ENCODE data around the gene GRAMD1C.

GRAMD1C gene

DNA sequence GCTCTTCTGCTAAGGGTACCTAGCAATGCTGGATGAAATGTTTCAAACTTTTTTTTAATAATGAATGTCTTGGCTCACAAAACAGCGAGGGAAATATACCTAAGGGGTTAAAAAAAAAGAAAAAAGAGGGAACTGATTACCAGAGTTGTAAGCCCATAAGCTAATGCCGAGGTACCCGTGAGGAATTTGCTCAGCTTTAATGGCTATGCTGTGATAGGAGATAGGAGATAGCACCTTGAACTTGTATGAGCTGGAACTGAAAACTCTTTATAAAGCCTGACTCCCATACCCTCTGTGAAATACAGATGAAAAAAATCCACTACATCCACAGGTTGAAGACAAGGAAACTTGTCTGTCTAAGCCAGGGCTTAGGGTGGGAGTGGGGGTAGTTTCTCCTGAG lies 13.9 kb downstream of the GRAMD1C start:
- Histone ChIP-seq H3K4me2 (ENCODE audit: low read length) (no peak overlapping the region), H3K27ac (ENCODE audit: low read depth, low read length, poor library complexity, severe bottlenecking) (no peak overlapping the region), H3K27me3 (ENCODE audit: insufficient read depth, low read length) (no peaks in the 10 kb centered on the region), H3K9me3 (ENCODE audit: low read length) (no peaks in the 10 kb centered on the region), H4K20me1 (ENCODE audit: insufficient read depth, low read length) (no peaks in the 10 kb centered on the region), H3K4me1 (ENCODE audit: insufficient read depth, low read length, severe bottlenecking) (no peaks in the 10 kb centered on the region), H3K4me3 (ENCODE audit: low read depth, low read length, poor library complexity, severe bottlenecking) (no peak overlapping the region), H3K79me2 (ENCODE audit: insufficient read depth, low read length) (no peaks in the 10 kb centered on the region), H3K9ac (ENCODE audit: low read length) (no peak overlapping the region), H3F3A (ENCODE audit: insufficient read depth, low read length) (no peaks in the 10 kb centered on the region), H2AFZ (ENCODE audit: low read length) (no peak overlapping the region), H3K36me3 (ENCODE audit: insufficient read depth, low read length) (peaks cover 2% of the 10 kb centered on the region; the same call in 1 of the 2 replicates), H3K9me2 (ENCODE audit: low read depth, low read length) (no peaks in the 10 kb centered on the region)
- TF ChIP-seq EZH2 (IDR thresholded peaks at IDR 0.05; ENCODE audit: borderline replicate concordance, low read length) = no peak
- TF ChIP-seq, protein P1, sequence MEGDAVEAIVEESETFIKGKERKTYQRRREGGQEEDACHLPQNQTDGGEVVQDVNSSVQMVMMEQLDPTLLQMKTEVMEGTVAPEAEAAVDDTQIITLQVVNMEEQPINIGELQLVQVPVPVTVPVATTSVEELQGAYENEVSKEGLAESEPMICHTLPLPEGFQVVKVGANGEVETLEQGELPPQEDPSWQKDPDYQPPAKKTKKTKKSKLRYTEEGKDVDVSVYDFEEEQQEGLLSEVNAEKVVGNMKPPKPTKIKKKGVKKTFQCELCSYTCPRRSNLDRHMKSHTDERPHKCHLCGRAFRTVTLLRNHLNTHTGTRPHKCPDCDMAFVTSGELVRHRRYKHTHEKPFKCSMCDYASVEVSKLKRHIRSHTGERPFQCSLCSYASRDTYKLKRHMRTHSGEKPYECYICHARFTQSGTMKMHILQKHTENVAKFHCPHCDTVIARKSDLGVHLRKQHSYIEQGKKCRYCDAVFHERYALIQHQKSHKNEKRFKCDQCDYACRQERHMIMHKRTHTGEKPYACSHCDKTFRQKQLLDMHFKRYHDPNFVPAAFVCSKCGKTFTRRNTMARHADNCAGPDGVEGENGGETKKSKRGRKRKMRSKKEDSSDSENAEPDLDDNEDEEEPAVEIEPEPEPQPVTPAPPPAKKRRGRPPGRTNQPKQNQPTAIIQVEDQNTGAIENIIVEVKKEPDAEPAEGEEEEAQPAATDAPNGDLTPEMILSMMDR (IDR thresholded peaks at IDR 0.05; ENCODE audit: low read length) = no peak

DNA sequence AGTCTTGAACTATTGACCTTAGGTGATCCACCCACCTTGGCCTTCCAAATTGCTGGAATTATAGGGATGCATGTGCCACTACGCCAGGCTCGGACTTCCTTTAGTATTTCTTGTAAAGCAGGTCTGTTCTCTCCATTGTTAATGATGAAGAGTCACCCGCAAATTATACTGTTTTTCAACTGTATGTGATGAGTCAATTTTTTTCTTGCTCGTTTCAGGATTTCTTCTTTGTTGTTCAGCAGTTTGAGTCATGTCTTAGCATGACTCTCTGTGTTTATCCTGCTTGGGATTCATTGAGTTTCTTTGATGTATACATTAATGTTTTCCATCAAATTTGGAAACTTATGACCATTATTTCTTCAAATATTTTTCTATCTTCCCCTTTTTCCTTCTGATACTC lies 28.9 kb downstream of the GRAMD1C start:
- TF ChIP-seq EZH2 (IDR thresholded peaks at IDR 0.05; ENCODE audit: borderline replicate concordance, low read length) = no peak
- TF ChIP-seq, protein P1 (IDR thresholded peaks at IDR 0.05; ENCODE audit: low read length) = no peak
- H3K79me2 ChIP-seq (ENCODE audit: insufficient read depth, low read length) = no peaks in the 10 kb centered on the region
- H3K9ac ChIP-seq (ENCODE audit: low read length) = no peak overlapping the region
- no peak overlapping the region for H2AFZ ChIP-seq (ENCODE audit: low read length)
- H3K9me2 ChIP-seq (ENCODE audit: low read depth, low read length) = no peaks in the 10 kb centered on the region
- H3K27me3 ChIP-seq (ENCODE audit: insufficient read depth, low read length) = no peaks in the 10 kb centered on the region
- no peaks in the 10 kb centered on the region for H4K20me1 ChIP-seq (ENCODE audit: insufficient read depth, low read length)
- H3K9me3 ChIP-seq (ENCODE audit: low read length) = 0 out of 2 replicates have a peak, but pooled peaks cover 6% of the 10 kb centered on the region
- no peak overlapping the region for H3K4me3 ChIP-seq (ENCODE audit: low read depth, low read length, poor library complexity, severe bottlenecking)
- no peak overlapping the region for H3K4me2 ChIP-seq (ENCODE audit: low read length)
- no peak overlapping the region for H3K27ac ChIP-seq (ENCODE audit: low read depth, low read length, poor library complexity, severe bottlenecking)
- no peaks in the 10 kb centered on the region for H3K4me1 ChIP-seq (ENCODE audit: insufficient read depth, low read length, severe bottlenecking)
- no peaks in the 10 kb centered on the region for H3F3A ChIP-seq (ENCODE audit: insufficient read depth, low read length)
- peaks cover 17% of the 10 kb centered on the region for H3K36me3 ChIP-seq (ENCODE audit: insufficient read depth, low read length)

DNA sequence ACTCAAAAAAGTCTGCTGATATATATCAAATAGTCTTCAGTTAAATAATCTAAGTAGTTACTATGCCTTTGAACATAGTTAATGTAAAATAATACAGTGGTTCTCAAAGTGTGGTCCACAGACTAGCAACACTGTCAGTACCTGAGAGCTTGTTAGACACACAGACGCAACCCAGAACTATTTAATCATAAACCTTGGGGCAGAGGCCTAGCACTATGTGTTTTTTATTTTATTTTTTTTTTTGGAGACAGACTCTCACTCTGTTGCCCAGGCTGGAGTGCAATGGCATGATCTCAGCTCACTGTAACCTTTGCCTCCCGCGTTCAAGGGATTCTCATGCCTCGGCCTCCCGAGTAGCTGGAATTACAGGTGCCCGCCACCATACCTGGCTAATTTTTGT lies 34.7 kb downstream of the GRAMD1C start:
- Histone ChIP-seq H3F3A (ENCODE audit: insufficient read depth, low read length) (no peaks in the 10 kb centered on the region), H3K9me3 (ENCODE audit: low read length) (no peaks in the 10 kb centered on the region), H4K20me1 (ENCODE audit: insufficient read depth, low read length) (no peaks in the 10 kb centered on the region), H3K27ac (ENCODE audit: low read depth, low read length, poor library complexity, severe bottlenecking) (no peak overlapping the region), H3K9ac (ENCODE audit: low read length) (no peak overlapping the region), H3K4me1 (ENCODE audit: insufficient read depth, low read length, severe bottlenecking) (no peaks in the 10 kb centered on the region), H3K4me2 (ENCODE audit: low read length) (no peak overlapping the region), H3K36me3 (ENCODE audit: insufficient read depth, low read length) (peaks cover 21% of the 10 kb centered on the region), H2AFZ (ENCODE audit: low read length) (no peak overlapping the region), H3K4me3 (ENCODE audit: low read depth, low read length, poor library complexity, severe bottlenecking) (no peak overlapping the region), H3K9me2 (ENCODE audit: low read depth, low read length) (no peaks in the 10 kb centered on the region), H3K79me2 (ENCODE audit: insufficient read depth, low read length) (no peaks in the 10 kb centered on the region), H3K27me3 (ENCODE audit: insufficient read depth, low read length) (no peaks in the 10 kb centered on the region)
- TF ChIP-seq, protein P1 (IDR thresholded peaks at IDR 0.05; ENCODE audit: low read length) = no peak
- no peak for TF ChIP-seq EZH2 (IDR thresholded peaks at IDR 0.05; ENCODE audit: borderline replicate concordance, low read length)
